ENCODE data around the gene CSRP1. TPM values are rescaled to one million over a fixed set of nuclear protein-coding genes. Genes with fewer than 3 reads are reported as not detected.

Gene CSRP1
- total RNA-seq, 1 experiment from 2014 or later, result 14.3 TPM

- peak; percentile 80 for TF ChIP-seq CTCF (IDR thresholded peaks at IDR 0.05)
- TF ChIP-seq SMAD3 (CRISPR knock-in tag; IDR thresholded peaks at IDR 0.05; ENCODE audit: borderline replicate concordance), result no peak
These were observed 58.7 kb downstream of the CSRP1 start (continued) for GRCh38 chr1:201447903-201448871.

DNA sequence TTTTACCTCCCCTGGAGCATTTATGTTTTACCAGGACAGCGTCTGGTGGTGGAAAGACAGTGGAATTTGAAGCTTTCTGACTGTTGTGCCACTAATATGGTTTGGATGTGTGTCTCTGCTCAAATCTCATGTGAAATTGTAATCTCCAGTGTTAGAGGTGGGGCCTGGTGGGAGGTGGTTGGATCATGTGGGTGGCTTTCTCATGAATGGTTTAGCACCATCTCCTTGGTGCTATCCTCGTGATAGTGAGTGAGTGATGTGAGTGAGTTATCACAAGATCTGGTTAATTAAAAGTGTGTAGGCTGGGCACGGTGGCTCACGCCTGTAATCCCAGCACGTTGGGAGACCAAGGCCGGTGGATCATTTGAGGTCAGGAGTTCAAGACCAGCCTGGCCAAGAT is 61.6 kb downstream of the CSRP1 start:
- Mint-ChIP-seq H3K36me3 (no peaks in the 10 kb centered on the region), H3K27ac (no peak overlapping the region), H3K27me3 (ENCODE audit: low read depth) (peaks cover 3% of the 10 kb centered on the region; the same call in 1 of the 2 replicates), H3K4me3 (no peak overlapping the region), H3K4me1 (peaks cover 28% of the 10 kb centered on the region), H3K9me3 (peaks cover 10% of the 10 kb centered on the region)
- ChIA-PET CTCF (interaction anchor here (1.1 to 8.3 kb wide), 4 partner anchors 9 to 67 kb away, joined by 3 to 264 read pairs (median 74); no protein-coding TSS in a partner anchor), POLR2A (interaction anchor here (1.2 kb wide), 1 partner anchor 35 kb away, joined by 3 read pairs; no protein-coding TSS in a partner anchor)
- TF ChIP-seq SMAD3 (CRISPR knock-in tag; IDR thresholded peaks at IDR 0.05; ENCODE audit: borderline replicate concordance) (no peak), JUN (CRISPR knock-in tag; IDR thresholded peaks at IDR 0.05) (no peak), ESRRA (CRISPR knock-in tag; IDR thresholded peaks at IDR 0.05; ENCODE audit: borderline replicate concordance) (no peak), NR2C2 (CRISPR knock-in tag; IDR thresholded peaks at IDR 0.05) (no peak), ZNF396 (CRISPR knock-in tag; IDR thresholded peaks at IDR 0.05; ENCODE audit: borderline replicate concordance) (no peak), ZNF121 (CRISPR knock-in tag; IDR thresholded peaks at IDR 0.05) (no peak), ZNF281 (CRISPR knock-in tag; IDR thresholded peaks at IDR 0.05) (no peak), GABPB1 (CRISPR knock-in tag; IDR thresholded peaks at IDR 0.05) (no peak), ZNF671 (CRISPR knock-in tag; IDR thresholded peaks at IDR 0.05) (no peak)
- TF ChIP-seq, protein P1, sequence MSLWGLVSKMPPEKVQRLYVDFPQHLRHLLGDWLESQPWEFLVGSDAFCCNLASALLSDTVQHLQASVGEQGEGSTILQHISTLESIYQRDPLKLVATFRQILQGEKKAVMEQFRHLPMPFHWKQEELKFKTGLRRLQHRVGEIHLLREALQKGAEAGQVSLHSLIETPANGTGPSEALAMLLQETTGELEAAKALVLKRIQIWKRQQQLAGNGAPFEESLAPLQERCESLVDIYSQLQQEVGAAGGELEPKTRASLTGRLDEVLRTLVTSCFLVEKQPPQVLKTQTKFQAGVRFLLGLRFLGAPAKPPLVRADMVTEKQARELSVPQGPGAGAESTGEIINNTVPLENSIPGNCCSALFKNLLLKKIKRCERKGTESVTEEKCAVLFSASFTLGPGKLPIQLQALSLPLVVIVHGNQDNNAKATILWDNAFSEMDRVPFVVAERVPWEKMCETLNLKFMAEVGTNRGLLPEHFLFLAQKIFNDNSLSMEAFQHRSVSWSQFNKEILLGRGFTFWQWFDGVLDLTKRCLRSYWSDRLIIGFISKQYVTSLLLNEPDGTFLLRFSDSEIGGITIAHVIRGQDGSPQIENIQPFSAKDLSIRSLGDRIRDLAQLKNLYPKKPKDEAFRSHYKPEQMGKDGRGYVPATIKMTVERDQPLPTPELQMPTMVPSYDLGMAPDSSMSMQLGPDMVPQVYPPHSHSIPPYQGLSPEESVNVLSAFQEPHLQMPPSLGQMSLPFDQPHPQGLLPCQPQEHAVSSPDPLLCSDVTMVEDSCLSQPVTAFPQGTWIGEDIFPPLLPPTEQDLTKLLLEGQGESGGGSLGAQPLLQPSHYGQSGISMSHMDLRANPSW (CRISPR knock-in tag; conservative IDR thresholded peaks at IDR 0.05; ENCODE audit: low read depth), result no peak
- TF ChIP-seq, protein P2, sequence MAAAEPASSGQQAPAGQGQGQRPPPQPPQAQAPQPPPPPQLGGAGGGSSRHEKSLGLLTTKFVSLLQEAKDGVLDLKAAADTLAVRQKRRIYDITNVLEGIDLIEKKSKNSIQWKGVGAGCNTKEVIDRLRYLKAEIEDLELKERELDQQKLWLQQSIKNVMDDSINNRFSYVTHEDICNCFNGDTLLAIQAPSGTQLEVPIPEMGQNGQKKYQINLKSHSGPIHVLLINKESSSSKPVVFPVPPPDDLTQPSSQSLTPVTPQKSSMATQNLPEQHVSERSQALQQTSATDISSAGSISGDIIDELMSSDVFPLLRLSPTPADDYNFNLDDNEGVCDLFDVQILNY (CRISPR knock-in tag; IDR thresholded peaks at IDR 0.05), result no peak
- TF ChIP-seq, protein P3, sequence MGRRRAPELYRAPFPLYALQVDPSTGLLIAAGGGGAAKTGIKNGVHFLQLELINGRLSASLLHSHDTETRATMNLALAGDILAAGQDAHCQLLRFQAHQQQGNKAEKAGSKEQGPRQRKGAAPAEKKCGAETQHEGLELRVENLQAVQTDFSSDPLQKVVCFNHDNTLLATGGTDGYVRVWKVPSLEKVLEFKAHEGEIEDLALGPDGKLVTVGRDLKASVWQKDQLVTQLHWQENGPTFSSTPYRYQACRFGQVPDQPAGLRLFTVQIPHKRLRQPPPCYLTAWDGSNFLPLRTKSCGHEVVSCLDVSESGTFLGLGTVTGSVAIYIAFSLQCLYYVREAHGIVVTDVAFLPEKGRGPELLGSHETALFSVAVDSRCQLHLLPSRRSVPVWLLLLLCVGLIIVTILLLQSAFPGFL (CRISPR knock-in tag; IDR thresholded peaks at IDR 0.05; ENCODE audit: borderline replicate concordance), result no peak
- ATAC-seq (no peak), DNase-seq (ENCODE audit: low spot score) (no peak)
